ENCODE data around the gene GINS2. TPM values are rescaled to one million over a fixed set of nuclear protein-coding genes. Genes with fewer than 3 reads are reported as not detected.

Gene GINS2
- total and polyA plus RNA-seq, 2 of the 4 experiments (the other 2 are of a cell fraction): 12.0 to 13.4 TPM

DNA sequence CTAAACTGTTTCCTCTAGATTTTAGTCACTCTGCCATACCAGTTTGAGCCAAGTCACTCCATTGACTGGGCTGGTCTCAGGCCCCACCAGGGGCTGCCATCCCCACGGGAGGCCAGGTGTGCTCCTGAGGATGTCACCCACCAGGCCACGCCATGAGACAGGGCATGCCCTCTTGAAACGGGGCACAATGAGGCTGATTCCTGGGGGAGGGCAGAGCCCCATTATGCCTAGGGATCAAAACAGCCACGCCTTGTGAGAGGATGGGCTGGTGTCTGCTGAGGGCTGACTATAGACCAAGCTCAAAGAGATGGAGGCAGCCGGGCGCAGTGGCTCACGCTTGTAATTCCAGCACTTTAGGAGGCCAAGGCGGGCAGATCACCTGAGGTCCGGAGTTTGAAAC is 21.5 kb downstream of the GINS2 start:
- TF ChIP-seq BHLHE40 (IDR thresholded peaks at IDR 0.05; ENCODE audit: low read depth, low read length): no peak
- TF ChIP-seq, protein P1, sequence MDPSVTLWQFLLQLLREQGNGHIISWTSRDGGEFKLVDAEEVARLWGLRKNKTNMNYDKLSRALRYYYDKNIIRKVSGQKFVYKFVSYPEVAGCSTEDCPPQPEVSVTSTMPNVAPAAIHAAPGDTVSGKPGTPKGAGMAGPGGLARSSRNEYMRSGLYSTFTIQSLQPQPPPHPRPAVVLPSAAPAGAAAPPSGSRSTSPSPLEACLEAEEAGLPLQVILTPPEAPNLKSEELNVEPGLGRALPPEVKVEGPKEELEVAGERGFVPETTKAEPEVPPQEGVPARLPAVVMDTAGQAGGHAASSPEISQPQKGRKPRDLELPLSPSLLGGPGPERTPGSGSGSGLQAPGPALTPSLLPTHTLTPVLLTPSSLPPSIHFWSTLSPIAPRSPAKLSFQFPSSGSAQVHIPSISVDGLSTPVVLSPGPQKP (IDR thresholded peaks at IDR 0.05; ENCODE audit: borderline replicate concordance, low read depth, low read length): no peak
- TF ChIP-seq NFE2L2 (IDR thresholded peaks at IDR 0.05; ENCODE audit: low read depth, low read length): no peak
- TF ChIP-seq RAD21 (IDR thresholded peaks at IDR 0.05; ENCODE audit: low read length): no peak
- TF ChIP-seq FOS (IDR thresholded peaks at IDR 0.05; ENCODE audit: low read depth, low read length): no peak
- no peak for TF ChIP-seq CEBPB (IDR thresholded peaks at IDR 0.05; ENCODE audit: low read depth, low read length)
- TF ChIP-seq SMC3 (IDR thresholded peaks at IDR 0.05; ENCODE audit: low read depth, low read length): no peak
- TF ChIP-seq RCOR1 (IDR thresholded peaks at IDR 0.05; ENCODE audit: insufficient replicate concordance, low read length): no peak
- no peak for TF ChIP-seq CHD1 (IDR thresholded peaks at IDR 0.05; ENCODE audit: low read depth, low read length)
- TF ChIP-seq POLR2A (IDR thresholded peaks at IDR 0.05; ENCODE audit: low read depth, low read length): no peak
- no peak for TF ChIP-seq MAFK (IDR thresholded peaks at IDR 0.05; ENCODE audit: low read depth, low read length)
- no peak for TF ChIP-seq RFX5 (IDR thresholded peaks at IDR 0.05; ENCODE audit: low read depth, low read length)
- TF ChIP-seq USF2 (IDR thresholded peaks at IDR 0.05; ENCODE audit: low read depth, low read length): no peak
- TF ChIP-seq MAZ (IDR thresholded peaks at IDR 0.05; ENCODE audit: borderline replicate concordance, low read depth, low read length): no peak
- TF ChIP-seq MXI1 (IDR thresholded peaks at IDR 0.05; ENCODE audit: borderline replicate concordance, low read depth, low read length): no peak
- TF ChIP-seq, protein P2, sequence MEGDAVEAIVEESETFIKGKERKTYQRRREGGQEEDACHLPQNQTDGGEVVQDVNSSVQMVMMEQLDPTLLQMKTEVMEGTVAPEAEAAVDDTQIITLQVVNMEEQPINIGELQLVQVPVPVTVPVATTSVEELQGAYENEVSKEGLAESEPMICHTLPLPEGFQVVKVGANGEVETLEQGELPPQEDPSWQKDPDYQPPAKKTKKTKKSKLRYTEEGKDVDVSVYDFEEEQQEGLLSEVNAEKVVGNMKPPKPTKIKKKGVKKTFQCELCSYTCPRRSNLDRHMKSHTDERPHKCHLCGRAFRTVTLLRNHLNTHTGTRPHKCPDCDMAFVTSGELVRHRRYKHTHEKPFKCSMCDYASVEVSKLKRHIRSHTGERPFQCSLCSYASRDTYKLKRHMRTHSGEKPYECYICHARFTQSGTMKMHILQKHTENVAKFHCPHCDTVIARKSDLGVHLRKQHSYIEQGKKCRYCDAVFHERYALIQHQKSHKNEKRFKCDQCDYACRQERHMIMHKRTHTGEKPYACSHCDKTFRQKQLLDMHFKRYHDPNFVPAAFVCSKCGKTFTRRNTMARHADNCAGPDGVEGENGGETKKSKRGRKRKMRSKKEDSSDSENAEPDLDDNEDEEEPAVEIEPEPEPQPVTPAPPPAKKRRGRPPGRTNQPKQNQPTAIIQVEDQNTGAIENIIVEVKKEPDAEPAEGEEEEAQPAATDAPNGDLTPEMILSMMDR (conservative IDR thresholded peaks at IDR 0.05; ENCODE audit: low read depth, low read length): no peak
- in situ Hi-C loops (cut with MboI; ENCODE audit: low sequenced_read_pairs): no loop called here
- dilution Hi-C loops (cut with HindIII; ENCODE audit: low sequenced_read_pairs, unreplicated experiment): no loop called here
- no peak overlapping the region for H3K27ac ChIP-seq (ENCODE audit: insufficient read depth, low read length)
- peaks cover 0 to 6% of the 10 kb centered on the region in 2 experiments; a peak in 1 of 4 replicates for H3K79me1 ChIP-seq (ENCODE audit: low read depth in 1 of 2, low read length in 2 of 2)
- no peak overlapping the region for H2BK120ac ChIP-seq (ENCODE audit: low read depth, low read length)
- no peak overlapping the region for H3K4me3 ChIP-seq (ENCODE audit: insufficient read depth, low read depth, low read length)
- H3K9me1 ChIP-seq (ENCODE audit: insufficient read depth, low read length): peaks cover 3% of the 10 kb centered on the region; the same call in 1 of the 2 replicates
- no peak overlapping the region for H2AK9ac ChIP-seq (replicated peaks; ENCODE audit: low read depth, low read length, poor library complexity)
- no peak overlapping the region for H2AFZ ChIP-seq (replicated peaks; ENCODE audit: low read length, poor library complexity)
- no peak overlapping the region for H2BK20ac ChIP-seq (ENCODE audit: low read depth, low read length)
- H2AK5ac ChIP-seq (ENCODE audit: low read depth, low read length): no peak overlapping the region
- H3K27me3 ChIP-seq (ENCODE audit: control insufficient read depth, insufficient read depth, low read length): no peaks in the 10 kb centered on the region
- H3K9ac ChIP-seq (ENCODE audit: low read depth, low read length): no peak overlapping the region
- intact Hi-C loops (cut with micrococcal nuclease): no loop called here
- no peak overlapping the region for H2BK15ac ChIP-seq (ENCODE audit: low read depth, low read length)
- POLR2A ChIA-PET (ENCODE audit: unreplicated experiment): no interaction called here
- H3K4ac ChIP-seq (ENCODE audit: low read depth, low read length): no peak overlapping the region
- no peaks in the 10 kb centered on the region for H3K4me1 ChIP-seq (ENCODE audit: control insufficient read depth, insufficient read depth, low read length)
- H3K23ac ChIP-seq (ENCODE audit: low read depth, low read length): no peak overlapping the region
- H2BK5ac ChIP-seq (ENCODE audit: low read depth, low read length, poor library complexity, severe bottlenecking): no peak overlapping the region
- no peak overlapping the region for H3K18ac ChIP-seq (ENCODE audit: low read depth, low read length)
- 95% methylated on average over 6 of the region's 9 CpGs; no CpG with 5 or more reads in 1 of the 2 experiments for WGBS, 2 experiments (ENCODE audit: extremely low coverage in 2 of 2, insufficient read length in 1 of 2)
- BruUV-seq (replicated peaks): no TSS peak
- H4K91ac ChIP-seq (ENCODE audit: insufficient read depth, low read depth, low read length): no peak overlapping the region
- no peaks in the 10 kb centered on the region; the same call in 1 of the 2 replicates for H4K20me1 ChIP-seq (ENCODE audit: insufficient read depth, low read length)
- no peak overlapping the region for H3K56ac ChIP-seq (ENCODE audit: extremely low read depth, insufficient read depth, low read length)
- no peak overlapping the region for H4K8ac ChIP-seq (ENCODE audit: low read depth in 2 of 2, low read length in 2 of 2)
- no peak overlapping the region for H3K4me2 ChIP-seq (ENCODE audit: low read depth, low read length)
- CTCF ChIA-PET: no interaction called here
- ATAC-seq (ENCODE audit: low read depth): no peak
- DNase-seq: no peak
- H3K36me3 ChIP-seq (ENCODE audit: control insufficient read depth, insufficient read depth, low read length): peaks cover 74% of the 10 kb centered on the region
- no peak overlapping the region for H3K14ac ChIP-seq (replicated peaks; ENCODE audit: low read depth, low read length)
- no peak overlapping the region for H4K5ac ChIP-seq (ENCODE audit: low read depth, low read length)
- no peaks in the 10 kb centered on the region for H3K9me3 ChIP-seq (ENCODE audit: control insufficient read depth, insufficient read depth, low read length)
